Measurements from ENCODE around the gene CFAP53.

GRCh38 chr18:50188652-50189051 lies 77.6 kb downstream of the CFAP53 start:
- TF ChIP-seq JUN (IDR thresholded peaks at IDR 0.05; ENCODE audit: borderline replicate concordance, insufficient read depth, insufficient read length, low read depth): no peak
- TF ChIP-seq POLR2A (IDR thresholded peaks at IDR 0.05; ENCODE audit: low read depth, low read length): no peak
- TF ChIP-seq CTCF (IDR thresholded peaks at IDR 0.05; ENCODE audit: extremely low read depth in 1 of 2, insufficient read depth in 1 of 2, low read depth in 1 of 2, low read length in 2 of 2): no peak
- TF ChIP-seq POLR2AphosphoS5 (IDR thresholded peaks at IDR 0.05; ENCODE audit: insufficient read depth, low read depth, low read length): no peak
